Uterus (tissue), 4 donors: ENCODE data around the gene PAQR4. TPM values are rescaled to one million over a fixed set of nuclear protein-coding genes. Genes with fewer than 3 reads are reported as not detected.

ENCODE experiments used
- DNase-seq, 2 donors: peaks; one replicate each; pipeline ENCODE4 v3.0.0-alpha.2; 2019 to 2020
- H3K27ac ChIP-seq, 2 donors: fragments of 200-600 bp; sonication (generic); 1 replicate in 1 of 2; 2 replicates in 1 of 2; pipeline ENCODE4 v1.5.1; 2016 to 2018
- H3K27me3 ChIP-seq, 2 donors: fragments of 200-600 bp; sonication (generic); one replicate each; pipeline ENCODE4 v1.5.1; 2018 to 2019; ENCODE audit warnings: control low read depth in 1 of 2
- H3K36me3 ChIP-seq, 2 donors: fragments of 200-600 bp; sonication (generic); one replicate each; pipeline ENCODE4 v1.5.1; 2019; ENCODE audit warnings: control low read depth in 1 of 2
- H3K4me1 ChIP-seq, 2 donors: fragments of 200-600 bp; sonication (generic); one replicate each; pipeline ENCODE4 v1.5.1; 2018 to 2019; ENCODE audit warnings: control low read depth in 1 of 2
- H3K4me3 ChIP-seq, 2 donors: fragments of 200-600 bp; sonication (generic); 1 replicate in 1 of 2; 2 replicates in 1 of 2; pipeline ENCODE4 v1.5.1; 2018 to 2019; ENCODE audit warnings: mild to moderate bottlenecking in 1 of 2
- H3K9me3 ChIP-seq, 2 donors: fragments of 200-600 bp; sonication (generic); one replicate each; pipeline ENCODE4 v1.5.1; 2019; ENCODE audit warnings: control low read depth in 1 of 2
- POLR2A ChIP-seq, 2 donors: fragments of 450-650 bp; IDR thresholded peaks; one replicate each; pipeline ENCODE4 v1.6.1; 2016; ENCODE audit warnings: antibody characterized with exemption in 2 of 2, mild to moderate bottlenecking in 1 of 2, moderate library complexity in 1 of 2
- intact Hi-C: fragments of 100-400 bp; cut with DNase I; formaldehyde crosslinking; loops from one replicate; pipeline ENCODE4 v1.15.1; 2023; ENCODE audit warnings: low total_unique reads
- total RNA-seq, 4 donors: library from RNA; depleted of rRNA in 3 of 4; stranded (reverse); fragments of >200 nt in 3 of 4; gene quantifications; one replicate each; pipeline versions ENCODE4 v1.1.0 to v1.2.4, GENCODE V29; 2014 to 2023
- TF ChIP-seq, protein P1 (sequence below), 4 experiments: fragments of 200-600 bp in 2 of 4; fragments of 450-650 bp in 2 of 4; sonication (generic) in 2 of 4; IDR thresholded peaks; one replicate each; pipeline ENCODE4 v1.5.1; 2016 to 2019; ENCODE audit warnings: antibody characterized with exemption in 4 of 4, mild to moderate bottlenecking in 2 of 4, moderate library complexity in 1 of 4
- donor health status: DM: yes; HTN: yes; CAD: no.

Gene PAQR4
- 1 to 10 TPM in 3 of 4 donors, under 1 TPM in 1; 0.26 to 4.8 (median 2.5) TPM for total RNA-seq

DNA sequence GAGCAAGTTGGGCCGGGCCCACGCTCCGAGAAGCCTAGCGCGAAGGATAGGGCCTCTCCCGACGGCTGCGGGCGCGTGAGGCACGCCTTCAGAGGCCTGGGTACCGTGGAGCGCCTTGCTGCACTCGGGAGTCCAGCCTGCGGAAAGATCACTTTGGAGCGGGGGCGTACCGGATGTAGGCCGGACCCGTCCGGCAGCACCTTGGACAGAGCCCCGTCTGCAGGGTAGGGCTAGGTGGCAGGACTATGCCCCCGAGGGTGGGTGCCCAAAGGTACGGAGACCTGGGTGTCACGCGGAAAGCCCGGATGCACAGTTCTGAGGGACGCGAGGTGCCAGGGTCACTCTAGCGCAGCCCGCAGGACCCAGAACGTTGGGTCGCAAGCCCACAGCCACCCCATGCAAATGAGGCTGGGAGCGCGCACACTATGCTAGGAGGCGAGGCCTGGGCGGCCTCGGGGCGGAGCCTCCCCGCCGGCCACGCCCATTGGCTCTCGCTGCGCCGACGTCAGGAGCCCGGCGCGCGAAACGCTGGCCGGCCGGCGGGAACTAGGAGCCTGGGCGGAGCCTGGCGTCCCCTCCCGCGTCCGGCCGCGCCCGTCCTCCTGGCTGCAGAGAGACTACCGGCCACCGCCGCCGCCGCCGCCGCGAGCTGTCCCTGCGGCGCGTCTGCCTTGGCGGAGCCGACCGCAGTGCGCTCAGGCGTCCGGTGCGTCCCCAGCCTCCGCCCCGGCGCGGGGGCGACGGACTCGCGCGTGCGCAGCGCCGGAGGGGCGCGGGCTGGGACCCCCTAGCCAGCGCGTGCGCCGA, at the start of gene PAQR4:
Gene PAQR4 (plus strand): TSS at position 611 of the 807 bp plus-strand sequence. CDS start 327 bp downstream, outside the sequence.
- TF ChIP-seq, protein P1, sequence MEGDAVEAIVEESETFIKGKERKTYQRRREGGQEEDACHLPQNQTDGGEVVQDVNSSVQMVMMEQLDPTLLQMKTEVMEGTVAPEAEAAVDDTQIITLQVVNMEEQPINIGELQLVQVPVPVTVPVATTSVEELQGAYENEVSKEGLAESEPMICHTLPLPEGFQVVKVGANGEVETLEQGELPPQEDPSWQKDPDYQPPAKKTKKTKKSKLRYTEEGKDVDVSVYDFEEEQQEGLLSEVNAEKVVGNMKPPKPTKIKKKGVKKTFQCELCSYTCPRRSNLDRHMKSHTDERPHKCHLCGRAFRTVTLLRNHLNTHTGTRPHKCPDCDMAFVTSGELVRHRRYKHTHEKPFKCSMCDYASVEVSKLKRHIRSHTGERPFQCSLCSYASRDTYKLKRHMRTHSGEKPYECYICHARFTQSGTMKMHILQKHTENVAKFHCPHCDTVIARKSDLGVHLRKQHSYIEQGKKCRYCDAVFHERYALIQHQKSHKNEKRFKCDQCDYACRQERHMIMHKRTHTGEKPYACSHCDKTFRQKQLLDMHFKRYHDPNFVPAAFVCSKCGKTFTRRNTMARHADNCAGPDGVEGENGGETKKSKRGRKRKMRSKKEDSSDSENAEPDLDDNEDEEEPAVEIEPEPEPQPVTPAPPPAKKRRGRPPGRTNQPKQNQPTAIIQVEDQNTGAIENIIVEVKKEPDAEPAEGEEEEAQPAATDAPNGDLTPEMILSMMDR (IDR thresholded peaks at IDR 0.05): peak in 1 of 4 experiments; percentile 7
- TF ChIP-seq POLR2A (IDR thresholded peaks at IDR 0.05): peak in 1 of 2 donors; percentile 42
- peak within 1 kb of the TSS; percentile 35 to 42 for H3K4me3 ChIP-seq
- H3K36me3 ChIP-seq: no peaks in the 10 kb centered on the region
- peaks cover 13 to 26% of the 10 kb centered on the region in 2 donors for H3K27me3 ChIP-seq
- no peak within 1 kb of the TSS for H3K27ac ChIP-seq
- intact Hi-C loops: no loop called here
- H3K9me3 ChIP-seq: no peaks in the 10 kb centered on the region
- DNase-seq: peak; percentile 61 to 77
- H3K4me1 ChIP-seq: peaks cover 0 to 35% of the 10 kb centered on the region in 2 donors

DNA sequence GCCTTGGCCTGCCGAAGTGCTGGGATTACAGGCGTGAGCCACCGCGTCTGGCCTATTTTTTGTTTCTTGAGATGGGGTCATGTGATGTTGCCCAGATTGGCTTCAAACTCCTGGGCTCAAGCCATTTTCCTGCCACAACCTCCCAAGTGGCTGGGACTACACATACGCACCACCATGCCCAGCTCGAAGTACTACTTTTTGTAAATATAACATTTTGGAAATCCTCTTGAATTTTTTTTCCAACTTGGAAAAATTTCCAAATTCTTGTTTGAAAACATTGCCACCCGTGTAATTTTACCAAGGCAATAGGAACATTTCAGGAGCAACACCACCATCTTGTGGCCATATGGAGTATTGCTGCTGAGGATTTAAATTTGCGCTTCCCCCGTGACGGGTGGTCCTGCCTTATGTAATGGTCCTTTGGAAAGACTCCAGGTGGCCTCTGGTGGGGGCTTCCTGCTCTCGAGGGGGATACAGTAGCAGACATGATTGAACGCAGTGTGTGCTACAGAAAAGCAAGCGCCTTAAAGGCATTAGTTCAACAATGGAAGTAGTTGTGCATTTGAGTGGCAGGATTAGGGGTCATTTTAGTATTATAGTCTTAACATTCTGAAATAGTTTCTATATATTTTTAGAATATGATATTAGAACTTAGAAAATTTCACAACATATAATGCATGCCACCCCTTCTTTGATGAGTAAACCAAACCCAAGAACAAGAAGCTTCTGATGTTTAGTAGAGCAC, 49.5 kb upstream of the PAQR4 start:
- peak; percentile 60 to 72 for DNase-seq
- H3K36me3 ChIP-seq: no peaks in the 10 kb centered on the region
- H3K4me3 ChIP-seq: no peak overlapping the region
- TF ChIP-seq POLR2A (IDR thresholded peaks at IDR 0.05): no peak
- TF ChIP-seq, protein P1 (IDR thresholded peaks at IDR 0.05): peak; percentile 92 to 97 (median 92)
- H3K27ac ChIP-seq: peak overlapping the region; percentile 60 to 79
- peaks cover 0 to 6% of the 10 kb centered on the region in 2 donors for H3K4me1 ChIP-seq
- no peaks in the 10 kb centered on the region for H3K27me3 ChIP-seq
- H3K9me3 ChIP-seq: no peaks in the 10 kb centered on the region
- intact Hi-C loops: loop anchor here (10.0 kb wide), 1 partner anchor 45 kb away; no protein-coding TSS in a partner anchor

DNA sequence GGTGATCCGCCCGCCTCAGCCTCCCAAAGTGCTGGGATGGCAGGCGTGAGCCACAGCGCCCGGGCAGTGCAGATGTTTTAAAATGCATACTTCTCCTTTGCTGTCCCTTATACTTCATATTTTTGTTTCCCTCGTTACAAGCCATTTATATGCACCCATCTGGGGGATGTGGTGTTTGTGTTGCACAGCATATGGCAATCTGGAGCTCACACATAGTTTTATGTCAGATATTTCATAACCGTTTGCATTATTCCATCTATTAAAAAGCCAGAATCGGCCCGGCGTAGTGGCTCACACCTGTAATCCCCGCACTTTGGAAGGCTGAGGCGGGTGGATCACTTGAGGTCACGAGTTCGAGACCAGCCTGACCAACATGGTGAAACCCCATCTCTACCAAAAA, 45.7 kb upstream of the PAQR4 start:
- no peak overlapping the region for H3K27ac ChIP-seq
- TF ChIP-seq POLR2A (IDR thresholded peaks at IDR 0.05): no peak
- TF ChIP-seq, protein P1 (IDR thresholded peaks at IDR 0.05): no peak
- peaks cover 0 to 6% of the 10 kb centered on the region in 2 donors for H3K4me1 ChIP-seq
- no peaks in the 10 kb centered on the region for H3K9me3 ChIP-seq
- DNase-seq: no peak
- H3K4me3 ChIP-seq: no peak overlapping the region
- no peaks in the 10 kb centered on the region for H3K27me3 ChIP-seq
- H3K36me3 ChIP-seq: no peaks in the 10 kb centered on the region
- intact Hi-C loops: loop anchor here (10.0 kb wide), 1 partner anchor 49 kb away; no protein-coding TSS in a partner anchor

DNA sequence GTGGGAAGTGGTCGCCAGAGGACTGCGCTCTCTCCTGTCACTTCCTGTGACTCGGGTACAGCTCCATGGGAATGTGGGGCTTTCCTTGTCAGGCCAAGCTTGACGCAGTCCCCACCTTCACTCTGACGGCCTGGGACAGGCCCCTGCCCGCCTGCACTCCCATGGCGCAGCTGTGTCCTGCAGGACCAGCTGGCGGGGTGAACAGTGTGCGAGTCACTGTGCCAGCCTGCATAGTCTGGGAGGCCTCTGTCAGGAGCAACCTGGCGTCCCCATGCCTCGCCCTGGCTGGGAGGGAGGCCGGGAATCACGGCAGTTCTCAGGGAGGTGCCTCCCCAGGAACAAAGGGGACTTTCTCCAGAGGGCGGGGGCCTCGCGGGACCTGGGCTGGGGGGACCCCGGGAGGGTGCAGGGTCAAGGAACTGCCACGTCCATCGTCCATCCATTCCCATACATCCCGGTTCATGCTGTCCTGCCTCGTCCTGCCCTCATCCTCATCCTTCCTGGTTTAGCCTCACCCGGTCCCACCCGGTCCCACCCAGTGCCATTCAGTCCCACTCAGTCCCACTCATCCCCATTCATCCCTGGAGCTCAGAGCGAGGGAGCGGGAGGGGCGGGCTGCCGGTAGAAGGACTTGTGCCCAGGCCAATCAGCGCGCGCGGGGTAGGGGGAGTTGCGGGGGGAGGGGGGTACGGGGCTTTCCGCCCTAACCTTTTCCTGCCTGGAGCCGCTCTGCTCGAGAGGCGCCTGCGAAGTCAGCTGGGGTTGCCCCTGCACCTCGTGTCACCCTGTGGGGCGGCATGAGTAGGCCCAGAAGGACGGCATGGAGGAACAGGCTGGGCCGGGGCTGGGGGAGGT, 44.0 kb upstream of the PAQR4 start:
- intact Hi-C loops: loop anchor here (10.0 kb wide), 1 partner anchor 50 kb away; no protein-coding TSS in a partner anchor
- H3K9me3 ChIP-seq: no peaks in the 10 kb centered on the region
- H3K36me3 ChIP-seq: no peaks in the 10 kb centered on the region
- no peak overlapping the region for H3K27ac ChIP-seq
- H3K4me1 ChIP-seq: no peaks in the 10 kb centered on the region
- H3K4me3 ChIP-seq: no peak overlapping the region
- no peaks in the 10 kb centered on the region for H3K27me3 ChIP-seq
- TF ChIP-seq POLR2A (IDR thresholded peaks at IDR 0.05): no peak
- TF ChIP-seq, protein P1 (IDR thresholded peaks at IDR 0.05): no peak
- no peak for DNase-seq
